HCT116 (cell line): ENCODE data around the gene GGCT.

ENCODE experiments used
- CEBPB ChIP-seq: IDR thresholded peaks from 2 replicates; pipeline ENCODE4 v1.6.1; 2012; ENCODE audit warnings: low read depth
- POLR2AphosphoS5 ChIP-seq: IDR thresholded peaks from 2 replicates; pipeline ENCODE4 v1.6.1; 2011; ENCODE audit warnings: mild to moderate bottlenecking, low read depth, low read length, moderate library complexity
- RAD21 ChIP-seq: IDR thresholded peaks from 2 replicates; pipeline ENCODE4 v1.6.1; 2012; ENCODE audit warnings: low read depth, mild to moderate bottlenecking
- SIN3A ChIP-seq: IDR thresholded peaks from 2 replicates; pipeline ENCODE4 v1.6.1; 2012; ENCODE audit warnings: low read depth
- YY1 ChIP-seq: IDR thresholded peaks from 2 replicates; pipeline ENCODE4 v1.6.1; 2011; ENCODE audit warnings: low read length, low read depth, moderate library complexity, mild to moderate bottlenecking; ENCODE audit not compliant: insufficient replicate concordance; ENCODE audit errors: extremely low read depth
- ZNF274 ChIP-seq: fragments of 200-500 bp; sonication (Bioruptor generic); IDR thresholded peaks from 2 replicates; pipeline ENCODE4 v1.6.1; 2014; ENCODE audit warnings: mild to moderate bottlenecking, low read depth, low read length, inconsistent platforms
- TF ChIP-seq, protein P1 (sequence below), 3 experiments: fragments of 200-600 bp in 1 of 3; sonication (generic) in 1 of 3; IDR thresholded peaks in 2 of 3; conservative IDR thresholded peaks in 1 of 3; 2 replicates each; pipeline ENCODE4 v1.5.1; 2012 to 2017; ENCODE audit warnings: low read depth in 2 of 3, low read length in 2 of 3, antibody characterized with exemption in 1 of 3, borderline replicate concordance in 1 of 3, control low read depth in 1 of 3, mild to moderate bottlenecking in 1 of 3, mixed read lengths in 1 of 3, mixed run types in 1 of 3, moderate library complexity in 1 of 3; ENCODE audit not compliant: insufficient read depth in 1 of 3
- TF ChIP-seq, protein P2 (sequence below): IDR thresholded peaks from 2 replicates; pipeline ENCODE4 v1.6.1; 2012; ENCODE audit warnings: low read depth
- TF ChIP-seq, protein P3 (sequence below): IDR thresholded peaks from 2 replicates; pipeline ENCODE4 v1.6.1; 2012

DNA sequence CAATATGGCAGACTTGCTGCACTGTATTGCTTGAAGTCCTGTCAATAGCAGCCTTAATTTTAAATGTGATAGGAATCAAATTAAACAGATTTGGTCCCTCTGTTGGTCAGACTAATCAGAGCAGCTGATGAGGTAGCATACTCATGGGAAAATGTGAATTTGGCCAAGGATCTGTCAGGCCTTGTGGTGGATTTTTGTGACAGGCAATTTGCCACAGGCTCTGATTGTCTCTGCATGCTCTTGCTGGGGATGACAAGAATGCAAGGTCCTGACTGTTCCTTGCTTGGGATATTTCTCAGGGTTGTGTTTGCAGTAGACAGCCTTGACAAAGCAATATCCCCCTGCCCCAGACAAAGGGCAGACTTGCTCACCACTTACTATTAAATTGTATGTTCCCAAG is 48.5 kb upstream of the GGCT start:
- TF ChIP-seq RAD21 (no peak), SIN3A (no peak), ZNF274 (no peak), POLR2AphosphoS5 (no peak), YY1 (no peak), CEBPB (no peak)
- TF ChIP-seq, protein P1, sequence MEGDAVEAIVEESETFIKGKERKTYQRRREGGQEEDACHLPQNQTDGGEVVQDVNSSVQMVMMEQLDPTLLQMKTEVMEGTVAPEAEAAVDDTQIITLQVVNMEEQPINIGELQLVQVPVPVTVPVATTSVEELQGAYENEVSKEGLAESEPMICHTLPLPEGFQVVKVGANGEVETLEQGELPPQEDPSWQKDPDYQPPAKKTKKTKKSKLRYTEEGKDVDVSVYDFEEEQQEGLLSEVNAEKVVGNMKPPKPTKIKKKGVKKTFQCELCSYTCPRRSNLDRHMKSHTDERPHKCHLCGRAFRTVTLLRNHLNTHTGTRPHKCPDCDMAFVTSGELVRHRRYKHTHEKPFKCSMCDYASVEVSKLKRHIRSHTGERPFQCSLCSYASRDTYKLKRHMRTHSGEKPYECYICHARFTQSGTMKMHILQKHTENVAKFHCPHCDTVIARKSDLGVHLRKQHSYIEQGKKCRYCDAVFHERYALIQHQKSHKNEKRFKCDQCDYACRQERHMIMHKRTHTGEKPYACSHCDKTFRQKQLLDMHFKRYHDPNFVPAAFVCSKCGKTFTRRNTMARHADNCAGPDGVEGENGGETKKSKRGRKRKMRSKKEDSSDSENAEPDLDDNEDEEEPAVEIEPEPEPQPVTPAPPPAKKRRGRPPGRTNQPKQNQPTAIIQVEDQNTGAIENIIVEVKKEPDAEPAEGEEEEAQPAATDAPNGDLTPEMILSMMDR (IDR thresholded peaks at IDR 0.05 in 2 of 3, conservative IDR thresholded peaks at IDR 0.05 in 1 of 3; ENCODE audit: borderline replicate concordance in 1 of 3, insufficient read depth in 1 of 3, low read depth in 2 of 3, low read length in 2 of 3) = no peak
- TF ChIP-seq, protein P2, sequence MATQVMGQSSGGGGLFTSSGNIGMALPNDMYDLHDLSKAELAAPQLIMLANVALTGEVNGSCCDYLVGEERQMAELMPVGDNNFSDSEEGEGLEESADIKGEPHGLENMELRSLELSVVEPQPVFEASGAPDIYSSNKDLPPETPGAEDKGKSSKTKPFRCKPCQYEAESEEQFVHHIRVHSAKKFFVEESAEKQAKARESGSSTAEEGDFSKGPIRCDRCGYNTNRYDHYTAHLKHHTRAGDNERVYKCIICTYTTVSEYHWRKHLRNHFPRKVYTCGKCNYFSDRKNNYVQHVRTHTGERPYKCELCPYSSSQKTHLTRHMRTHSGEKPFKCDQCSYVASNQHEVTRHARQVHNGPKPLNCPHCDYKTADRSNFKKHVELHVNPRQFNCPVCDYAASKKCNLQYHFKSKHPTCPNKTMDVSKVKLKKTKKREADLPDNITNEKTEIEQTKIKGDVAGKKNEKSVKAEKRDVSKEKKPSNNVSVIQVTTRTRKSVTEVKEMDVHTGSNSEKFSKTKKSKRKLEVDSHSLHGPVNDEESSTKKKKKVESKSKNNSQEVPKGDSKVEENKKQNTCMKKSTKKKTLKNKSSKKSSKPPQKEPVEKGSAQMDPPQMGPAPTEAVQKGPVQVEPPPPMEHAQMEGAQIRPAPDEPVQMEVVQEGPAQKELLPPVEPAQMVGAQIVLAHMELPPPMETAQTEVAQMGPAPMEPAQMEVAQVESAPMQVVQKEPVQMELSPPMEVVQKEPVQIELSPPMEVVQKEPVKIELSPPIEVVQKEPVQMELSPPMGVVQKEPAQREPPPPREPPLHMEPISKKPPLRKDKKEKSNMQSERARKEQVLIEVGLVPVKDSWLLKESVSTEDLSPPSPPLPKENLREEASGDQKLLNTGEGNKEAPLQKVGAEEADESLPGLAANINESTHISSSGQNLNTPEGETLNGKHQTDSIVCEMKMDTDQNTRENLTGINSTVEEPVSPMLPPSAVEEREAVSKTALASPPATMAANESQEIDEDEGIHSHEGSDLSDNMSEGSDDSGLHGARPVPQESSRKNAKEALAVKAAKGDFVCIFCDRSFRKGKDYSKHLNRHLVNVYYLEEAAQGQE = no peak
- TF ChIP-seq, protein P3, sequence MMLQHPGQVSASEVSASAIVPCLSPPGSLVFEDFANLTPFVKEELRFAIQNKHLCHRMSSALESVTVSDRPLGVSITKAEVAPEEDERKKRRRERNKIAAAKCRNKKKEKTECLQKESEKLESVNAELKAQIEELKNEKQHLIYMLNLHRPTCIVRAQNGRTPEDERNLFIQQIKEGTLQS = no peak
